Endothelial cell of umbilical vein (primary cell): ENCODE measurements around the gene ZNHIT3. TPM values are rescaled to one million over a fixed set of nuclear protein-coding genes. Genes with fewer than 3 reads are reported as not detected.

Experiments used
- BruUV-seq: library from RNA; stranded (reverse); fragments of 400-500 nt; replicated peaks from 2 replicates; lab custom pipeline; 2021; lab: Mats Ljungman, UMichigan
- CTCF ChIA-PET: fragments of 300-600, 350-600 bp; sonication (Branson Sonifier 250); formaldehyde crosslinking; loops from one replicate; lab custom pipeline; 2021; ENCODE audit warnings: antibody characterized with exemption, inconsistent platforms; lab: Charles Lee
- POLR2A ChIA-PET: fragments of 300-600, 350-600 bp; sonication (Branson Sonifier 250); formaldehyde crosslinking; loops from one replicate; lab custom pipeline; 2021; ENCODE audit warnings: antibody characterized with exemption, inconsistent platforms; lab: Charles Lee
- DNase-seq: peaks from one replicate; pipeline ENCODE4 v3.0.0-alpha.2; 2011; ENCODE audit warnings: low read depth, low spot score
- FAIRE-seq: peaks from 2 replicates; lab custom pipeline; 2011; peaks lifted over from hg19 to GRCh38; lab: Jason Lieb, UNC
- H2AFZ ChIP-seq: 2 replicates; pipeline ENCODE4 v1.6.0; 2012; ENCODE audit warnings: low read depth, low read length, control low read depth, inconsistent platforms
- H3K27ac ChIP-seq: 2 replicates; pipeline ENCODE4 v1.5.1; 2011; ENCODE audit warnings: low read depth, mild to moderate bottlenecking, control low read depth, low read length, moderate library complexity; ENCODE audit not compliant: insufficient read depth
- H3K27me3 ChIP-seq, 2 experiments: 2 replicates each; pipeline versions ENCODE4 v1.6.0 to v1.6.1; 2011; ENCODE audit warnings: low read length in 2 of 2, mixed read lengths in 1 of 2; ENCODE audit not compliant: control insufficient read depth in 2 of 2, insufficient read depth in 2 of 2
- H3K36me3 ChIP-seq, 2 experiments: 2 replicates in 1 of 2; 3 replicates in 1 of 2; pipeline ENCODE4 v1.5.1; 2011; ENCODE audit warnings: low read length in 2 of 2, mild to moderate bottlenecking in 1 of 2, moderate library complexity in 1 of 2; ENCODE audit not compliant: control insufficient read depth in 2 of 2, insufficient read depth in 2 of 2; ENCODE audit errors: extremely low read depth in 1 of 2
- H3K4me1 ChIP-seq: 3 replicates; pipeline ENCODE4 v1.5.1; 2011; ENCODE audit warnings: mild to moderate bottlenecking, low read length; ENCODE audit not compliant: control insufficient read depth, insufficient read depth; ENCODE audit errors: extremely low read depth
- H3K4me2 ChIP-seq: 2 replicates; pipeline ENCODE4 v1.6.1; 2011; ENCODE audit warnings: low read length, control low read depth, mixed read lengths; ENCODE audit not compliant: insufficient read depth
- H3K4me3 ChIP-seq, 3 experiments: fragments of 200-600 bp in 1 of 3; sonication (generic), shearing (Covaris generic) in 1 of 3; replicated peaks in 1 of 3; 2 replicates each; pipeline ENCODE4 v1.5.1; 2011 to 2016; ENCODE audit warnings: control low read depth in 3 of 3, low read length in 3 of 3, mild to moderate bottlenecking in 2 of 3, inconsistent platforms in 1 of 3, low read depth in 1 of 3, moderate library complexity in 1 of 3; ENCODE audit not compliant: insufficient read depth in 1 of 3
- H3K79me2 ChIP-seq: 2 replicates; pipeline ENCODE4 v1.6.0; 2012; ENCODE audit warnings: low read length, inconsistent platforms; ENCODE audit not compliant: control insufficient read depth, insufficient read depth
- H3K9ac ChIP-seq: replicated peaks from 2 replicates; pipeline ENCODE3; 2011; ENCODE audit warnings: low read length, control low read depth; ENCODE audit not compliant: insufficient read depth; ENCODE audit errors: extremely low read depth
- H3K9me1 ChIP-seq: replicated peaks from 3 replicates; pipeline ENCODE4 v1.6.0; 2011; ENCODE audit warnings: mild to moderate bottlenecking, low read length; ENCODE audit not compliant: control insufficient read depth, insufficient read depth; ENCODE audit errors: extremely low read depth
- H3K9me3 ChIP-seq: replicated peaks from 2 replicates; pipeline ENCODE4 v1.5.1; 2012; ENCODE audit warnings: low read length, inconsistent platforms; ENCODE audit not compliant: control insufficient read depth, insufficient read depth
- H4K20me1 ChIP-seq: replicated peaks from 2 replicates; pipeline ENCODE3; 2011; ENCODE audit warnings: mild to moderate bottlenecking, low read length; ENCODE audit not compliant: control insufficient read depth, insufficient read depth; ENCODE audit errors: extremely low read depth
- CTCF ChIP-seq, 2 donors: IDR thresholded peaks; 1 replicate in 1 of 2; 2 replicates in 1 of 2; pipeline ENCODE4 v1.5.1; 2011; ENCODE audit warnings: low read length in 2 of 2, mild to moderate bottlenecking in 2 of 2, moderate library complexity in 2 of 2, control low read depth in 1 of 2, inconsistent platforms in 1 of 2, low read depth in 1 of 2; ENCODE audit not compliant: insufficient read depth in 1 of 2; ENCODE audit errors: extremely low read depth in 1 of 2
- EZH2 ChIP-seq: IDR thresholded peaks from 2 replicates; pipeline ENCODE4 v1.6.1; 2012; ENCODE audit warnings: borderline replicate concordance, low read depth, mild to moderate bottlenecking, moderate library complexity, low read length, inconsistent platforms; ENCODE audit not compliant: severe bottlenecking
- FOS ChIP-seq: IDR thresholded peaks from 2 replicates; pipeline ENCODE4 v1.6.1; 2011; ENCODE audit warnings: mild to moderate bottlenecking, low read length, moderate library complexity, borderline replicate concordance; ENCODE audit not compliant: insufficient read depth
- GATA2 ChIP-seq: IDR thresholded peaks from 2 replicates; pipeline ENCODE4 v1.7.0; 2011; ENCODE audit warnings: low read depth, mild to moderate bottlenecking, moderate library complexity, mixed read lengths, low read length; ENCODE audit not compliant: insufficient read length, insufficient read depth
- JUN ChIP-seq: IDR thresholded peaks from 2 replicates; pipeline ENCODE4 v1.6.1; 2011; ENCODE audit warnings: borderline replicate concordance, low read depth; ENCODE audit not compliant: insufficient read length, insufficient read depth
- MAX ChIP-seq: IDR thresholded peaks from 2 replicates; pipeline ENCODE4 v1.6.1; 2011; ENCODE audit not compliant: insufficient read depth, insufficient read length
- MYC ChIP-seq: IDR thresholded peaks from one replicate; pipeline ENCODE4 v1.6.1; 2011; ENCODE audit warnings: mild to moderate bottlenecking, low read depth, low read length
- POLR2A ChIP-seq: IDR thresholded peaks from 2 replicates; pipeline ENCODE4 v1.6.1; 2012; ENCODE audit warnings: low read depth, mild to moderate bottlenecking, control low read depth, low read length
- POLR2AphosphoS5 ChIP-seq: IDR thresholded peaks from 2 replicates; pipeline ENCODE4 v1.6.1; 2012; ENCODE audit warnings: low read depth, mild to moderate bottlenecking, control low read depth, low read length, moderate library complexity; ENCODE audit not compliant: insufficient read depth
- dilution Hi-C: fragments of 300-500 bp; cut with MboI; formaldehyde crosslinking; loops from one replicate; pipeline ENCODE4 v1.15.0; 2019; ENCODE audit warnings: low sequenced_read_pairs; ENCODE audit not compliant: extremely low pct_ligation_motif_present
- intact Hi-C: fragments of 100-400 bp; cut with micrococcal nuclease; formaldehyde crosslinking; loops from one replicate; pipeline ENCODE4 v1.10.0; 2022
- polyA plus RNA-seq, 4 experiments: library from polyadenylated mRNA; depleted of rRNA in 3 of 4; stranded (reverse) in 3 of 4; unstranded in 1 of 4; fragments of >200 nt; gene quantifications; 2 replicates each; pipeline versions ENCODE4 v1.2.1 to v1.2.3, GENCODE V29; 2011 to 2012; ENCODE audit warnings: missing spikeins in 1 of 4
- total RNA-seq: library from RNA; stranded (reverse); gene quantifications from 2 replicates; pipeline ENCODE4 v1.2.3, GENCODE V29; 2021

The ZNHIT3 gene
- total and polyA plus RNA-seq, 2 donors (not counting 3 experiments of a cell fraction or from before 2014, with no cell fraction given): 34.0 to 66.9 TPM

- CTCF ChIA-PET: interaction anchor here (1.3 kb wide), 1 partner anchor 45 kb away, joined by 4 read pairs; no protein-coding TSS in a partner anchor
- intact Hi-C loops: no loop called here
- H4K20me1 ChIP-seq: no peaks in the 10 kb centered on the region
- peaks cover 14% of the 10 kb centered on the region for H3K4me1 ChIP-seq
- peaks cover 7% of the 10 kb centered on the region for H3K79me2 ChIP-seq
- H3K4me3 ChIP-seq: no peak overlapping the region
- no peak overlapping the region for H3K27ac ChIP-seq
- dilution Hi-C loops: no loop called here
- no peak overlapping the region for H2AFZ ChIP-seq
- H3K36me3 ChIP-seq: peaks cover 23 to 25% of the 10 kb centered on the region in 2 experiments
- H3K9ac ChIP-seq: no peak overlapping the region
- POLR2A ChIA-PET: no interaction called here
- no peaks in the 10 kb centered on the region for H3K27me3 ChIP-seq
- no peaks in the 10 kb centered on the region for H3K9me1 ChIP-seq
- DNase-seq (no peak), FAIRE-seq (no peak)
- no peak overlapping the region for H3K4me2 ChIP-seq
- BruUV-seq: no TSS peak
- H3K9me3 ChIP-seq: no peaks in the 10 kb centered on the region
- TF ChIP-seq CTCF (IDR thresholded peaks at IDR 0.05; ENCODE audit: extremely low read depth in 1 of 2, insufficient read depth in 1 of 2, low read depth in 1 of 2, low read length in 2 of 2) (no peak), MYC (no peak)
Measured at GRCh38 chr17:36527621-36528250, 41.3 kb downstream of the ZNHIT3 start.

GRCh38 chr17:36529121-36529520 lies 42.6 kb downstream of the ZNHIT3 start:
- ChIA-PET POLR2A (no interaction called here), CTCF (interaction anchor here (1.0 kb wide), 1 partner anchor 72 kb away, joined by 3 read pairs; the partner anchor contains the start of gene MRM1)
- Histone ChIP-seq H3K27ac (no peak overlapping the region), H3K27me3 (no peaks in the 10 kb centered on the region), H2AFZ (no peak overlapping the region), H3K9me1 (no peaks in the 10 kb centered on the region), H4K20me1 (no peaks in the 10 kb centered on the region), H3K4me2 (no peak overlapping the region), H3K9ac (no peak overlapping the region), H3K36me3 (peaks cover 16 to 28% of the 10 kb centered on the region in 2 experiments), H3K4me3 (no peak overlapping the region), H3K4me1 (peaks cover 17% of the 10 kb centered on the region), H3K9me3 (no peaks in the 10 kb centered on the region), H3K79me2 (peaks cover 7% of the 10 kb centered on the region)
- peak; percentile 29 for DNase-seq
- dilution Hi-C loops (no loop called here), intact Hi-C loops (no loop called here)
- no TSS peak for BruUV-seq
- TF ChIP-seq JUN: peak; percentile 65
- no peak for TF ChIP-seq MYC
- TF ChIP-seq FOS: peak; percentile 91
- TF ChIP-seq POLR2AphosphoS5: peak; percentile 26
- TF ChIP-seq MAX: no peak
- no peak for TF ChIP-seq POLR2A
- no peak for TF ChIP-seq CTCF (IDR thresholded peaks at IDR 0.05; ENCODE audit: extremely low read depth in 1 of 2, insufficient read depth in 1 of 2, low read depth in 1 of 2, low read length in 2 of 2)
- no peak for TF ChIP-seq EZH2
- peak; percentile 88 for TF ChIP-seq GATA2
- no peak for FAIRE-seq
